WTC11 (cell line): ENCODE measurements around the gene MAPK9. TPM values are rescaled to one million over a fixed set of nuclear protein-coding genes. Genes with fewer than 3 reads are reported as not detected.
A peak's percentile ranks its signal among the peaks of the same experiment; 100 is the strongest.

ENCODE experiments used
- CBFB ChIP-seq: sonication (generic); formaldehyde crosslinking; IDR thresholded peaks from 2 replicates; pipeline ENCODE4 v1.8.1; 2022; ENCODE audit warnings: mild to moderate bottlenecking, low read depth, missing genetic modification reagents
- EMX1 ChIP-seq: fragments of 250-450 bp; sonication (Bioruptor Pico); IDR thresholded peaks from 2 replicates; pipeline ENCODE4 v1.8.0; 2021; ENCODE audit warnings: mild to moderate bottlenecking
- FOXJ3 ChIP-seq: sonication (generic); formaldehyde crosslinking; IDR thresholded peaks from 2 replicates; pipeline ENCODE4 v1.9.0; 2021; ENCODE audit warnings: missing genetic modification reagents, mild to moderate bottlenecking, borderline replicate concordance
- FOXK1 ChIP-seq: sonication (generic); formaldehyde crosslinking; IDR thresholded peaks from 2 replicates; pipeline ENCODE4 v1.8.0; 2022; ENCODE audit warnings: mild to moderate bottlenecking, moderate library complexity, missing genetic modification reagents
- GTF2I ChIP-seq: fragments of 250-450 bp; sonication (Bioruptor Pico); conservative IDR thresholded peaks from 2 replicates; pipeline ENCODE4 v1.4.0; 2021; ENCODE audit warnings: mild to moderate bottlenecking
- MAX ChIP-seq: sonication (generic); formaldehyde crosslinking; IDR thresholded peaks from 2 replicates; pipeline ENCODE4 v1.8.0; 2022; ENCODE audit warnings: mild to moderate bottlenecking, missing genetic modification reagents
- MXD4 ChIP-seq: fragments of 250-450 bp; sonication (Bioruptor Pico); IDR thresholded peaks from 2 replicates; pipeline ENCODE4 v1.8.0; 2021; ENCODE audit warnings: mild to moderate bottlenecking, moderate library complexity, borderline replicate concordance
- NFYB ChIP-seq: sonication (generic); formaldehyde crosslinking; conservative IDR thresholded peaks from 2 replicates; pipeline ENCODE4 v1.8.0; 2022; ENCODE audit warnings: low read depth, missing genetic modification reagents
- SP1 ChIP-seq: sonication (generic); formaldehyde crosslinking; conservative IDR thresholded peaks from 2 replicates; pipeline ENCODE4 v1.8.1; 2022; ENCODE audit warnings: missing genetic modification reagents
- TCF7 ChIP-seq: sonication (generic); formaldehyde crosslinking; IDR thresholded peaks from 2 replicates; pipeline ENCODE4 v1.8.0; 2022; ENCODE audit warnings: mild to moderate bottlenecking, low read depth, missing genetic modification reagents, moderate library complexity
- USF1 ChIP-seq: sonication (generic); formaldehyde crosslinking; IDR thresholded peaks from 2 replicates; pipeline ENCODE4 v1.8.0; 2022; ENCODE audit warnings: mild to moderate bottlenecking, missing genetic modification reagents
- ZNF138 ChIP-seq: sonication (generic); formaldehyde crosslinking; conservative IDR thresholded peaks from 2 replicates; pipeline ENCODE4 v1.8.1; 2022; ENCODE audit warnings: mild to moderate bottlenecking, moderate library complexity, missing genetic modification reagents
- ZNF396 ChIP-seq: fragments of 250-450 bp; sonication (Bioruptor Pico); IDR thresholded peaks from 2 replicates; pipeline ENCODE4 v1.8.0; 2021; ENCODE audit warnings: mild to moderate bottlenecking, moderate library complexity, borderline replicate concordance
- ZNF416 ChIP-seq: fragments of 250-450 bp; sonication (Bioruptor Pico); IDR thresholded peaks from 2 replicates; pipeline ENCODE4 v1.9.0; 2021; ENCODE audit warnings: mild to moderate bottlenecking, inconsistent platforms
- ZNF512 ChIP-seq: sonication (generic); formaldehyde crosslinking; IDR thresholded peaks from 2 replicates; pipeline ENCODE4 v1.8.1; 2022; ENCODE audit warnings: missing genetic modification reagents, borderline replicate concordance
- ZNF532 ChIP-seq: fragments of 250-450 bp; sonication (Bioruptor Pico); IDR thresholded peaks from 2 replicates; pipeline ENCODE4 v1.9.0; 2021; ENCODE audit warnings: mild to moderate bottlenecking, borderline replicate concordance
- total RNA-seq: library from RNA; stranded (reverse); gene quantifications from 3 replicates; pipeline ENCODE4 v1.2.3, GENCODE V29; 2021
- TF ChIP-seq, protein P1 (sequence below): sonication (generic); formaldehyde crosslinking; IDR thresholded peaks from 2 replicates; pipeline ENCODE4 v1.8.0; 2023; ENCODE audit warnings: missing genetic modification reagents, mild to moderate bottlenecking, borderline replicate concordance
- TF ChIP-seq, protein P2 (sequence below): fragments of 250-450 bp; sonication (Bioruptor Pico); IDR thresholded peaks from 2 replicates; pipeline ENCODE4 v1.8.0; 2021; ENCODE audit warnings: mild to moderate bottlenecking
- TF ChIP-seq, protein P3 (sequence below): sonication (generic); formaldehyde crosslinking; IDR thresholded peaks from 2 replicates; pipeline ENCODE4 v1.8.1; 2023; ENCODE audit warnings: mild to moderate bottlenecking, moderate library complexity, missing genetic modification reagents
- TF ChIP-seq, protein P4 (sequence below): sonication (generic); formaldehyde crosslinking; IDR thresholded peaks from 2 replicates; pipeline ENCODE4 v1.8.1; 2023; ENCODE audit warnings: mild to moderate bottlenecking, missing genetic modification reagents

MAPK9 gene
- total RNA-seq, 1 experiment from 2014 or later = 42.9 TPM

DNA sequence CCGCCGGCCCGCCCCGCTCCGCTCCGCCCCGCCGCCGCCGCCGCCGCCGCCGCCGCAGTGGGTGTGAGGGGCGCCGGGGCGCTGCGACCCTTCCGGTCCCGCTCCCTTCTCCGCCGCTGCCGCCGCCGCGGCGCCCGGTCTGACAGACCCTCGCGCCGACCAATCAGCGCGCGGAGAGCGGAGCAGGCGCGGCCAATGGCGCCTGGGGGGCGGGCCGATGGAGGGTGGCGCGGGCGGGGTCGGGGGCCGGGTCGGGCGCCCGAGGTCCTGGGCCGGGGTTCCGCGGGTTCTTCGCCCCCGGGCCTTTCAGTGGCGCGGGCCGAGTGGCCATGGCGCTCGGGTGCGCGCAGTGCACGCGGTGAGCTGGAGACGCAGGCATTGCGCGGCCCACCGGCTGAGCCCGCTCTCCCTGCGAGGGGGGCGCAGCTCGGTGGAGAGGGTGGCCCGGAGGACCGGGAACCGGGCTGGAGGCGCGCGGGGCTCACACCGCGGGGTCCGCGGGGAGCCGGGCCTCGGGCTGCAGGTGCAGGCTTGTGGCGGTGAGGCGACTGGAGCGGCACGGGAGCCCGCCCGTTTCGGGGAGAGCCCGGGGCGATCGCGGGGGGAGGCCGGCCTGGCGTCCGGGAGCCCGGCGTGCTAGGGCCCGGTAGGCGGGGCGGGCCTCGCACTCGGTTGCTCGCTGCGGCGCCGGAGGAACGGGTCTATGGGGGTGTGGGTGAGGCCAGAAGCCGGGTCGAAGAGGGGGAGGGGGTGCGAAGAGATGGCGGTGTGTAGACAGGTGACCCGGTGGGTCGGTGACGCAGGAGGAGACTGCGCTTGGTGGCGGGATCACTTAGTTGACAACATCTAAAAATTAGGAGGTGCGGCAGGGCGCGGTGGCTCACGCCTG is at the start of gene MAPK9 (continued):
- TF ChIP-seq NFYB (peak; percentile 95), ZNF396 (CRISPR knock-in tag) (no peak), FOXK1 (peak; percentile 72), TCF7 (CRISPR knock-in tag) (0 out of 2 replicates have a peak, but pooled peaks have one; percentile 68), SP1 (CRISPR knock-in tag) (peak; percentile 67), FOXJ3 (CRISPR knock-in tag) (no peak), ZNF512 (CRISPR knock-in tag) (no peak), ZNF138 (CRISPR knock-in tag) (0 out of 2 replicates have a peak, but pooled peaks have one; percentile 51), CBFB (CRISPR knock-in tag) (0 out of 2 replicates have a peak, but pooled peaks have one; percentile 29), MXD4 (CRISPR knock-in tag) (no peak), MAX (CRISPR knock-in tag) (no peak; the same call in 1 of the 2 replicates), GTF2I (CRISPR knock-in tag) (no peak), ZNF416 (CRISPR knock-in tag) (peak; percentile 73; the same call in 1 of the 2 replicates), EMX1 (CRISPR knock-in tag) (no peak), ZNF532 (CRISPR knock-in tag) (no peak), USF1 (CRISPR knock-in tag) (peak; percentile 26; the same call in 1 of the 2 replicates)
- TF ChIP-seq, protein P1, sequence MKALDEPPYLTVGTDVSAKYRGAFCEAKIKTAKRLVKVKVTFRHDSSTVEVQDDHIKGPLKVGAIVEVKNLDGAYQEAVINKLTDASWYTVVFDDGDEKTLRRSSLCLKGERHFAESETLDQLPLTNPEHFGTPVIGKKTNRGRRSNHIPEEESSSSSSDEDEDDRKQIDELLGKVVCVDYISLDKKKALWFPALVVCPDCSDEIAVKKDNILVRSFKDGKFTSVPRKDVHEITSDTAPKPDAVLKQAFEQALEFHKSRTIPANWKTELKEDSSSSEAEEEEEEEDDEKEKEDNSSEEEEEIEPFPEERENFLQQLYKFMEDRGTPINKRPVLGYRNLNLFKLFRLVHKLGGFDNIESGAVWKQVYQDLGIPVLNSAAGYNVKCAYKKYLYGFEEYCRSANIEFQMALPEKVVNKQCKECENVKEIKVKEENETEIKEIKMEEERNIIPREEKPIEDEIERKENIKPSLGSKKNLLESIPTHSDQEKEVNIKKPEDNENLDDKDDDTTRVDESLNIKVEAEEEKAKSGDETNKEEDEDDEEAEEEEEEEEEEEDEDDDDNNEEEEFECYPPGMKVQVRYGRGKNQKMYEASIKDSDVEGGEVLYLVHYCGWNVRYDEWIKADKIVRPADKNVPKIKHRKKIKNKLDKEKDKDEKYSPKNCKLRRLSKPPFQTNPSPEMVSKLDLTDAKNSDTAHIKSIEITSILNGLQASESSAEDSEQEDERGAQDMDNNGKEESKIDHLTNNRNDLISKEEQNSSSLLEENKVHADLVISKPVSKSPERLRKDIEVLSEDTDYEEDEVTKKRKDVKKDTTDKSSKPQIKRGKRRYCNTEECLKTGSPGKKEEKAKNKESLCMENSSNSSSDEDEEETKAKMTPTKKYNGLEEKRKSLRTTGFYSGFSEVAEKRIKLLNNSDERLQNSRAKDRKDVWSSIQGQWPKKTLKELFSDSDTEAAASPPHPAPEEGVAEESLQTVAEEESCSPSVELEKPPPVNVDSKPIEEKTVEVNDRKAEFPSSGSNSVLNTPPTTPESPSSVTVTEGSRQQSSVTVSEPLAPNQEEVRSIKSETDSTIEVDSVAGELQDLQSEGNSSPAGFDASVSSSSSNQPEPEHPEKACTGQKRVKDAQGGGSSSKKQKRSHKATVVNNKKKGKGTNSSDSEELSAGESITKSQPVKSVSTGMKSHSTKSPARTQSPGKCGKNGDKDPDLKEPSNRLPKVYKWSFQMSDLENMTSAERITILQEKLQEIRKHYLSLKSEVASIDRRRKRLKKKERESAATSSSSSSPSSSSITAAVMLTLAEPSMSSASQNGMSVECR = peak; percentile 65
- TF ChIP-seq, protein P2, sequence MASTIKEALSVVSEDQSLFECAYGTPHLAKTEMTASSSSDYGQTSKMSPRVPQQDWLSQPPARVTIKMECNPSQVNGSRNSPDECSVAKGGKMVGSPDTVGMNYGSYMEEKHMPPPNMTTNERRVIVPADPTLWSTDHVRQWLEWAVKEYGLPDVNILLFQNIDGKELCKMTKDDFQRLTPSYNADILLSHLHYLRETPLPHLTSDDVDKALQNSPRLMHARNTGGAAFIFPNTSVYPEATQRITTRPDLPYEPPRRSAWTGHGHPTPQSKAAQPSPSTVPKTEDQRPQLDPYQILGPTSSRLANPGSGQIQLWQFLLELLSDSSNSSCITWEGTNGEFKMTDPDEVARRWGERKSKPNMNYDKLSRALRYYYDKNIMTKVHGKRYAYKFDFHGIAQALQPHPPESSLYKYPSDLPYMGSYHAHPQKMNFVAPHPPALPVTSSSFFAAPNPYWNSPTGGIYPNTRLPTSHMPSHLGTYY (CRISPR knock-in tag) = no peak
- TF ChIP-seq, protein P3, sequence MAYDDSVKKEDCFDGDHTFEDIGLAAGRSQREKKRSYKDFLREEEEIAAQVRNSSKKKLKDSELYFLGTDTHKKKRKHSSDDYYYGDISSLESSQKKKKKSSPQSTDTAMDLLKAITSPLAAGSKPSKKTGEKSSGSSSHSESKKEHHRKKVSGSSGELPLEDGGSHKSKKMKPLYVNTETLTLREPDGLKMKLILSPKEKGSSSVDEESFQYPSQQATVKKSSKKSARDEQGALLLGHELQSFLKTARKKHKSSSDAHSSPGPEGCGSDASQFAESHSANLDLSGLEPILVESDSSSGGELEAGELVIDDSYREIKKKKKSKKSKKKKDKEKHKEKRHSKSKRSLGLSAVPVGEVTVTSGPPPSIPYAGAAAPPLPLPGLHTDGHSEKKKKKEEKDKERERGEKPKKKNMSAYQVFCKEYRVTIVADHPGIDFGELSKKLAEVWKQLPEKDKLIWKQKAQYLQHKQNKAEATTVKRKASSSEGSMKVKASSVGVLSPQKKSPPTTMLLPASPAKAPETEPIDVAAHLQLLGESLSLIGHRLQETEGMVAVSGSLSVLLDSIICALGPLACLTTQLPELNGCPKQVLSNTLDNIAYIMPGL = peak; percentile 42; the same call in 1 of the 2 replicates
- TF ChIP-seq, protein P4, sequence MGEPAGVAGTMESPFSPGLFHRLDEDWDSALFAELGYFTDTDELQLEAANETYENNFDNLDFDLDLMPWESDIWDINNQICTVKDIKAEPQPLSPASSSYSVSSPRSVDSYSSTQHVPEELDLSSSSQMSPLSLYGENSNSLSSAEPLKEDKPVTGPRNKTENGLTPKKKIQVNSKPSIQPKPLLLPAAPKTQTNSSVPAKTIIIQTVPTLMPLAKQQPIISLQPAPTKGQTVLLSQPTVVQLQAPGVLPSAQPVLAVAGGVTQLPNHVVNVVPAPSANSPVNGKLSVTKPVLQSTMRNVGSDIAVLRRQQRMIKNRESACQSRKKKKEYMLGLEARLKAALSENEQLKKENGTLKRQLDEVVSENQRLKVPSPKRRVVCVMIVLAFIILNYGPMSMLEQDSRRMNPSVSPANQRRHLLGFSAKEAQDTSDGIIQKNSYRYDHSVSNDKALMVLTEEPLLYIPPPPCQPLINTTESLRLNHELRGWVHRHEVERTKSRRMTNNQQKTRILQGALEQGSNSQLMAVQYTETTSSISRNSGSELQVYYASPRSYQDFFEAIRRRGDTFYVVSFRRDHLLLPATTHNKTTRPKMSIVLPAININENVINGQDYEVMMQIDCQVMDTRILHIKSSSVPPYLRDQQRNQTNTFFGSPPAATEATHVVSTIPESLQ (CRISPR knock-in tag) = no peak
